GM18502 (cell line): ENCODE measurements around the gene MR1.

ENCODE experiments used
- ATAC-seq: cut with Tn5 transposase; IDR thresholded peaks from one replicate; pipeline ENCODE4 v1.9.1; 2021; ENCODE audit warnings: mild to moderate bottlenecking; ENCODE audit not compliant: unreplicated experiment, poor library complexity

Gene MR1

DNA sequence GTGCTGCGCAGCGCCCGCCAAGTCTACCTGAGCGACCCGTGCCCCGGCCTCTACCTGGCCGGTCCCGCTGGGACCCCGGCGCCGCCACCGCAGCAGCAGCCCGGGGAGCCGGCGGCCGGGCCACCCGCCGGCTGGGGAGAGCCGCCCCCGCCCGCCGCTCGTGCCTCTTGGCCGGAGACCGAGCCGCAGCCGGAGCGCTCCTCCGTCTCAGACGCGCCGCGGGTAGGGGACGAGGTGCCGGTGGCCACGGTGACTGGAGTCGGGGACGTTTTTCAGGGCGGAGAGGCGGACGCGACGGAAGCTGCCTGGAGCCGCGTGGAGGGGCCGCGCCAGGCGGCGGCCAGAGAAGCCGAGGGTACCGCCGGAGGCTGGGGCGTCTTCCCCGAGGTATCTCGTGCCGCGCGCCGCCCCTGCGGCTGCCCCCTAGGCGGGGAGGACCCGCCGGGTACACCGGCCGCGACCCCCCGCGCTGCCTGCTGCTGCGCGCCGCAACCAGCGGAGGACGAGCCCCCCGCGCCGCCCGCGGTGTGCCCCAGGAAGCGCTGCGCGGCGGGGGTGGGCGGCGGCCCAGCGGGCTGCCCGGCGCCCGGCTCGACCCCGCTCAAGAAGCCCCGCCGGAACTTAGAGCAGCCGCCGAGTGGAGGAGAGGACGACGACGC lies 55.4 kb downstream of the MR1 start:
- peak; percentile 9 for ATAC-seq

DNA sequence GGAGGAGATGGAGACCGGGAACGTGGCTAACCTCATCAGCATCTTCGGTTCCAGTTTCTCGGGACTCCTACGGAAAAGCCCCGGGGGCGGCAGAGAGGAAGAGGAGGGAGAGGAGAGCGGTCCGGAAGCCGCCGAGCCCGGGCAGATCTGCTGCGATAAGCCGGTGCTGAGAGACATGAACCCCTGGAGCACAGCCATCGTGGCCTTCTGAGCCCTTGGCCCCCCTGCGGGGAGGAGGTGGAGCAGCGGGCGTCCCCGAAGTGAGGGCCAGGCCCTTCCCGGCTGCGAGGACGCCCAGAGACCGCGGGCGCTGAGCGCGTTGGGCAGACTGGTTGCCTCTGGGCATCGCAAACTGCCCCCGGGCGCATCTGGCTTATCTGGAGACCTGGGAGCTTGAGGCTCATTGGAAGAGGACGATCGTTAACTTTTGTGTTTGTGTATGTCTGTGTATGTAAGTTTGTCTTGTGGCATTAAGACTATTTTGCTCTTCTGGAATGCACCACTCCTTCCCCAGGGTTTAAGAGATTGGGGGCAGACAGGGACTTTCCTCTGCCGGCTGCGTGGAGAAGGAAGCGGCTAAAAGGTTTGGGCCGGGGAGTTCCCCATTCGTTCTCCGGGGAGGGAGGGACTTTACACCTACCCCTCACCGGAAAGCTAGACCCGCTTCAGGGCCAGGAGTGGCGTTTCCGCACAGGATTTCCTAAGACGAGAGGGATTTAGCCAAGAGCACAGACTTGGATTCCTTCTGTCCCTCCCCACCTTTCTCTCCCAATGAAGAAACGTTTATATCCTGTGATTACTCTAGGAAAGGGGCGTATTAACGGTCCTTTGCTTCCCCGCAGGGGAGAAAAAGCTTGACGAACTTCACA lies 56.1 kb downstream of the MR1 start:
- ATAC-seq: peak; percentile 50

GRCh38 chr1:181090641-181091126 lies 56.9 kb downstream of the MR1 start:
- ATAC-seq: no peak

- no peak for ATAC-seq
Observed at GRCh38 chr1:181091309-181092040, 57.7 kb downstream of the MR1 start.

GRCh38 chr1:181092056-181092455 lies 58.3 kb downstream of the MR1 start:
- no peak for ATAC-seq

- ATAC-seq: no peak
Observed at GRCh38 chr1:181092883-181093458, 59.2 kb downstream of the MR1 start.

DNA sequence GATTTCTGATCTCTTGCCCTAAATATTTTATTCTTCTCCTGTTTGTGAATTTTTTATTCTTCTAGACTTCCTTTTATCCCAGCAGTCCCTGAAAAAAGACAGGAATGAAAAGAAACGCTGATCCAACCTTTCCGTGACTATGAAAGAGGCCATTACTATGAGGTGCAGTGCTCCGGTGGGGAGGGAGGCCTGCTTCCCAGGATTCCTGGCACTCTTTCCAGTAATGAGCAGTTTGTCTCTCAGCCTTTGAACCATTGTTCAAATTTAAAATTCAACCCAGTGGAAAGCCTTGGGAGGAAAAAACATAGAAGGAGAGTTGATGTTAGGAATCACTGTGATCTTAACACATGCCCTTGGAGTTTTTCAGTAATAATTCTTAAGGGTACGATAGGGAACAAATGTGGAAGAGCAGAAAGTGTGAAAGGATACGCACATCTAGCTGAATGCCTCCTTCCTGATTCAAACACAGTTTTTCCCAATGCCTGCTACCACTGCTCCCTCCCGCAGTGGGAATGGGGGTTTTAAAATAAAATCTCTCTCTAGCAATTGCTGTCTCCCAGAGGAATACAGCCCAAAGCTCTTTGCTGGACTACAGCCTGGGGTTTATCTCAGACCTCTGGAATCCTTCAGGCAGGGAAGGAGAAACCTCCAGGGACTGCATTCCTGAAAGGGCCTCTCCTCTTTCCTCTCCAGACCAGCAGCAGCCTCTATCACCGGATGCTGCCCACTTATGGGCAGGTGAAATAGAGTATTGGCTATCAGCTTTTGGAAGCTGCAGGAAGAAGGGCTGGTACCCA lies 60.8 kb downstream of the MR1 start:
- ATAC-seq: no peak

DNA sequence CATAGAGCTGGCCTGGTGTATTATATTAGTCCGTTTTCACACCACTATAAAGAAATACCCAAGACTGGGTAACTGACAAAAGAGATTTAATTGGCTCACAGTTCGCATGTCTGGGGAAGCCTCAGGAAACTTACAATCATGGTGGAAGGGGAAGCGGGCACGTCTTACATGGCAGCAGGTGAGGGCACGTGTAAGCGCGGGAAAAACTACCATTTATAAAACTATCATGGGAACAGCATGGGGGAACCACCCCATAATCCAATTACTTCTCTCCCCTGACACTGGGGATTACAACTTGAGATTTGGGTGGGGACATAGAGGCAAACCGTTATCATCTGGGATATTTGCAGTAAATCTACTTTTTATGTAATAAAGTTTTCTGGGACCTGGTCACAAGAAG lies 61.5 kb downstream of the MR1 start:
- ATAC-seq: no peak

DNA sequence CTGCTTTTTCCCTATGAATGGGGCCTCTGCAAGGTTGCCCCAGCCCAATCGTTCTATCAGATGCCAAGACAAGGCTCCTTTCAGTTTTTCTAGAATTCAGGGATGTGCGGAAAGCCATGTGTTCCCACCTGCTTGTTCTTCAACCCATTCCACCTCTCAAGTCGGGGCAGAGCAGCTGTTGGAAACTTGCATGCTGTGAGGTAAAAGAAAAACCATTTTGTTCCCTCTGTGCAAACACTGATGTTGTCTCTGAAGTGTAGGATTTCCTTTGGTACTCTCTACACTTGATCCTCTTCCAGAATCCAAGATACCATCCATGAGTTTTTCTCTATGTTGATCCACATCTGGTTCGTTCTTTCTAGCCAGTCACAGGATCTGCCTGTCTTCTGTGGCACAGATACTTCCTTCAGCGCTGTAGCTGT lies 62.0 kb downstream of the MR1 start:
- ATAC-seq: no peak

- ATAC-seq: no peak
Observed at GRCh38 chr1:181097242-181097641, 63.5 kb downstream of the MR1 start.

DNA sequence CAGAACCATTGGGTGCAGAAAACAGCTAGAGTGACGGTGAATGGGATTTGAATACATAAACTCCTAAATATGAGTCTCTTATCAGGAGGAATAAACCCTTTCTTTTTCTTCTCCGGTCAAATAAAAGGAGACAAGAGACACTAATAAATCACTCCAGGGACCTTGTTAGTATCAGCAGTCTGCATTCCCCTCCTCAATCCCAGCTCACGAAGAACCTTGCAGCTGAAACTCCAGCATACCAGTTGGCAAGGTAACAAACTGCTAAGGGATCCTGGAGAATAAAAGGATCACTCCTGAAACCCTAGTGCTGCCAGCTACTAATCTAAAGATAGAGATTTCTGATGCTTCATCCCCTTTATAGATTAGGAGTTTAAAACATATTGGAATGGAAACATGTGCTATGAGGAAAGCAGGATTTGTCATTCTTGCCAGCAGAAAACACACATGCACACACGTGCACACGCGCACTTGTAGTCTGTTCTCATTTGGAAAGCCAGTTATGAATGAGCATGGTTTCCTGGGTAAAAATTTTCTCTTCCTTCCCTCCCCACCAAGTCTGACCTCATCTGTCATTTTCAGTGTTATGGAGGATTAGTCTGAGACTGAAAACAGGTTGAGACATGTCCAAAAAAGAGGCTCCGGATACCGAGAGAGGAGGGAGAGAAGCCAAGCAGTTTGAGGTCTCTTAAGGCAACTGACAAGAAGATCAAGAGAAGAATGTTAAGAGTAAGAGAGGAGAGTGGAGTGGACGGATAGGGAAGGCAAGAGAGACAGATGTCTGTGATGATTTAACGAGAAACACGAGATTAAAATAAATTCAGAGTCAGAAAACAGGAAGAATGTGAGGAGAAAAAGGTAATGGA lies 65.6 kb downstream of the MR1 start:
- peak; percentile 72 for ATAC-seq

DNA sequence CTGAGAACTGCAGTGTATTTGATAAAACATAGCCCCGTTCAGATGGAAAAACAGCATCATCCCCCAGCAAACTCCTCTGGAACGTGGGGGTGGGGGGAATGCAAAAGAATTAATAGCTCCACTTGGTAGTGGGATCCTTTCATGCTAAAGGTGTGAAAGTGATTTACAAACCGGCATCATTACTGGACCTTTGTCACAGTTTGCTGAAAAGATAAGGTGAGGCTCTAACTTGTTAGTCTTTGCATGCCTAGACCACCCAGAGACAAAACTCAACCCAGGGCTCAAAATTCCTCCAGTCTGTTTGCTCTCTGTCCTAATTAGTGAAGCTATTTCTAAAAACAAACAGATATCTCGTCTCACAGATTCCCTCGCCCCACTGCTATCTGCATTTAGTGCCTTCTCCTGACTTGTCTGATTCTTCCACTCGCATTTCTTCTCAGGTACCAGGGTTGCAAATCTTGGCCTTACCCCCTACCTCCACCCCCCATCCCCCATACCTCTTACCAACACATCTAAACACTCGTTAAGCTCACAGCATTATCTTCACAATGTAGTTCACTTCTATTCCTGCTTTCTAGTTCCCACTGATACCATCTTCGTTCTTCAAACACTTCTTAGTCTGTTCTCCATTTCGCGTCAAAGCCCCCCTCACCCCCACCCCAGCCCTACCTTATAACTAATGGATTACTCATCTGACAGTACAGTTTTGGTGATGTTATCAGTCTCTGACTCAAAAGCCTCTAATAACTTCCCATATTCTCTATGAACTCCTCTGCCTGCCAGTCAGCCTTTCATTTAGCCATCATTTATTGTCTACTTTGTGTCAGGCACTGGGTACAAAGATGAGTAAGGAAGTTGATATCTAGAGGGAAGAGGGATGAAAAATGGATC lies 66.5 kb downstream of the MR1 start:
- ATAC-seq: no peak

GRCh38 chr1:181100934-181101333 lies 67.2 kb downstream of the MR1 start:
- ATAC-seq: no peak

DNA sequence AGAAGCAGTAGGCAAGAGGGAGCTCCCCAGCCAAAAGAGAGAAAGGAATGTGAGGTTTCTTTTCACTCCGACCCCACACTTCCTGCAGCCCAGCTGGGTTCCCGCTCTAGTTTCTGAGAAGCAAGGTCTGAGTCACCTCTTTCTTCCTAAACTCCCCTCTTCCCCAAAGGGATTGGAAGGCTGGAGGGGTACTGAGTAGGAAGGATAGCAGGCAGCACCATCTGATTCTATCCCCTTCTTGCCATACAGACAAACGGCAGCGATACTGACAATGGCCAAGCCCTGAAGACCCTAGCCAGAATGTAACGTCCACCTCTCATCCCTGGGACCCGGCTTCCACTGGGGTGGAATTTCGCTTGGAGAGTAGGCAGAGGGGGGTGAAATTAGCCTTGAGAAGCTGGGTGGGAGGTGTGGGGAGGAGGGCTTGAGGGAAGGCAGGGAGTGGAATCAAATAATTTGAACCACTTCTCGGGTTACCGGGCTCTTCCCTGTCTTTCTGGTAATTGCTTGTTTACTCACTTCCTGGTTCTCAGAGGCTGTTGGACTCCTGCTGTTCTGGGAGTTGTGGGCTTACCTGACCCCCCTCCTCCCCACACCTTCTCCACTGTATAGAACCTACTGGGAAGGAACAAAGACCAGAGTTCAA lies 67.9 kb downstream of the MR1 start:
- ATAC-seq: no peak

DNA sequence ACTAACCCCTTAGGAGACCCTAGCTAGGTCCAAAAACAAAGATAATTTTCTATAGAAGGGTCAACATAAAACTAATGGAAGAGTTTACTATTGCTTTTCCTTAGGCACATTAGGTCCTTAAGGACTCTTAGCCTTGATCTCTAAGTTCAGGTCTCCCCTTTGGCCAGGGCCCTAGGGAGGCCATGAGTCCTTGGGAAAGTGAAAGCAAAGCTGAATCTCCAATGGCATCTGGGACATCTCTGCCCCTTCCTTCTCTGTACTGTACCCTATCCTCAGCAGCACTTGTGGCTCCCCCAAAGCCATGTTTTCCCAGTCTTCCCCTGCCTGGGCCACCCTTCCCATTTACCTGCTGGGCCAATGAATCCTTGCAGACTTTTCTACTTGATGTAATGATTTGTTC lies 69.1 kb downstream of the MR1 start:
- ATAC-seq: no peak

DNA sequence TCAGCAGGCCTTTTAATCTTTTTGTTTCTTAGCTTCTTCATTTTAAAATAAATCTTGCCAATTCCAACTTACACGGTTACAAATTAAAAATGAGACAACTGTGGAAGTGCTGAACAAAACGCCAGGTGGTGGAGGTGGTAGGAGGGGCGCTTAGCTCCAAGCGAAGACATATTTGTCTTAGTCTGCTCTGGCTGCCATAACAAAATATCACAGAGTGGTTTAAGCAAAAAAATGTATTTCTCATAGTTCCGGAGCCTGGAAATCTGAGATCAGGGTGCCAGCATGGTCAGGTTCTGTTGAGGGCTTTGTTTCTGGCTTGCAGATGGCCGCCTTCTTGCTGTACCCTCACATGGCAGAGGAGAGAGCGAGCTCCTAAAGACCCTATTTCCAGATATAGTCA lies 69.6 kb downstream of the MR1 start:
- no peak for ATAC-seq

GRCh38 chr1:181104042-181104789 lies 70.4 kb downstream of the MR1 start:
- ATAC-seq: no peak
